Kidney (tissue), 14 donors: ENCODE measurements around the gene MOB3C. TPM values are rescaled to one million over a fixed set of nuclear protein-coding genes. Genes with fewer than 3 reads are reported as not detected.

Source experiments
- DNase-seq, 5 donors: peaks; one replicate each; pipeline ENCODE4 v3.0.0-alpha.2; 2013 to 2020
- FAIRE-seq: peaks from 2 replicates; lab custom pipeline; 2012; peaks lifted over from hg19 to GRCh38; lab: Jason Lieb, UNC
- H3K27ac ChIP-seq, 2 donors: one replicate each; pipeline ENCODE4 v1.7.0; 2013; ENCODE audit warnings: low read depth in 2 of 2, low read length in 2 of 2, inconsistent platforms in 1 of 2
- H3K27me3 ChIP-seq: one replicate; pipeline ENCODE4 v1.7.1; 2013; ENCODE audit warnings: low read length, inconsistent platforms; ENCODE audit not compliant: control insufficient read depth, insufficient read depth
- H3K36me3 ChIP-seq, 3 donors: one replicate each; pipeline versions ENCODE4 v1.7.0 to v1.7.1; 2013; ENCODE audit warnings: low read length in 3 of 3, control low read depth in 1 of 3, inconsistent platforms in 1 of 3; ENCODE audit not compliant: insufficient read depth in 3 of 3, control insufficient read depth in 2 of 3
- H3K4me1 ChIP-seq, 3 donors: one replicate each; pipeline versions ENCODE4 v1.7.0 to v1.7.1; 2013; ENCODE audit warnings: low read length in 3 of 3, inconsistent platforms in 1 of 3, low read depth in 1 of 3; ENCODE audit not compliant: control insufficient read depth in 2 of 3, insufficient read depth in 2 of 3
- H3K4me3 ChIP-seq, 3 donors: one replicate each; pipeline versions ENCODE4 v1.7.0 to v1.8.1; 2013; ENCODE audit warnings: low read length in 3 of 3, control low read depth in 1 of 3, inconsistent platforms in 1 of 3
- H3K9ac ChIP-seq, 3 donors: one replicate each; pipeline versions ENCODE4 v1.7.0 to v1.7.1; 2013; ENCODE audit warnings: low read length in 3 of 3, control low read depth in 1 of 3, inconsistent platforms in 1 of 3
- H3K9me3 ChIP-seq, 3 donors: one replicate each; pipeline versions ENCODE4 v1.7.0 to v1.7.1; 2013; ENCODE audit warnings: low read length in 3 of 3, control low read depth in 1 of 3, inconsistent platforms in 1 of 3; ENCODE audit not compliant: control insufficient read depth in 2 of 3, insufficient read depth in 1 of 3
- CTCF ChIP-seq: IDR thresholded peaks from 3 replicates; pipeline ENCODE4 v1.5.1; 2012; ENCODE audit warnings: mild to moderate bottlenecking, moderate library complexity, borderline replicate concordance; ENCODE audit not compliant: insufficient read depth; ENCODE audit errors: extremely low read depth
- intact Hi-C: fragments of 100-400 bp; cut with DNase I; formaldehyde crosslinking; loops from one replicate; pipeline ENCODE4 v1.11.1; 2022
- polyA plus RNA-seq: library from polyadenylated mRNA; stranded (reverse); fragments of 350-450 nt; fragmentation: Illumina TruSeq; extraction: RNeasy Lipid Tissue Mini Kit (QIAGEN cat#74804); gene quantifications from one replicate; pipeline ENCODE4 v1.2.3, GENCODE V29; 2014; ENCODE audit warnings: low read depth, low replicate concordance; ENCODE audit not compliant: insufficient read depth
- total RNA-seq: library from RNA; stranded (reverse); fragmentation: NEBNext Ultra II Directional; extraction: Animal tissue kit (Norgen Biotek cat#: 25700); gene quantifications from one replicate; pipeline ENCODE4 v1.2.1, GENCODE V29; 2021
- donor health status: control.
- donor health status: control.
- donor health status: control.
- donor health status: control.
- donor health status: control.
- donor health status: DM: yes; HTN: yes; CAD: no.
- donor health status: Normal renal cell carcinoma (clear cell type).

MOB3C gene
- total and polyA plus RNA-seq, 2 donors from 2014 or later = 12.4 to 14.9 TPM

- peaks cover 0 to 3% (median 0%) of the 10 kb centered on the region in 3 donors for H3K4me1 ChIP-seq
- H3K9me3 ChIP-seq = no peaks in the 10 kb centered on the region
- FAIRE-seq = no peak
- no peaks in the 10 kb centered on the region for H3K27me3 ChIP-seq
- intact Hi-C loops = no loop called here
- DNase-seq = peak in 2 of 5 donors; percentile 25
- H3K36me3 ChIP-seq = peaks cover 6 to 31% (median 14%) of the 10 kb centered on the region in 3 donors
- no peak for TF ChIP-seq CTCF
- no peak overlapping the region for H3K27ac ChIP-seq
- H3K4me3 ChIP-seq = no peak overlapping the region
- no peak overlapping the region for H3K9ac ChIP-seq
These were observed 22.3 kb upstream of the MOB3C start for GRCh38 chr1:46638921-46639320.

GRCh38 chr1:46637444-46638083 lies 21.0 kb upstream of the MOB3C start:
- H3K36me3 ChIP-seq = peaks cover 6 to 43% (median 14%) of the 10 kb centered on the region in 3 donors
- no peaks in the 10 kb centered on the region for H3K27me3 ChIP-seq
- H3K4me1 ChIP-seq = no peaks in the 10 kb centered on the region
- no peaks in the 10 kb centered on the region for H3K9me3 ChIP-seq
- DNase-seq = no peak
- intact Hi-C loops = no loop called here
- H3K9ac ChIP-seq = no peak overlapping the region
- no peak for TF ChIP-seq CTCF
- H3K4me3 ChIP-seq = no peak overlapping the region
- FAIRE-seq = no peak
- H3K27ac ChIP-seq = no peak overlapping the region

- intact Hi-C loops = no loop called here
- Histone ChIP-seq H3K9ac (no peak overlapping the region), H3K4me3 (no peak overlapping the region), H3K9me3 (no peaks in the 10 kb centered on the region), H3K27ac (no peak overlapping the region), H3K36me3 (peaks cover 6 to 59% (median 16%) of the 10 kb centered on the region in 3 donors), H3K4me1 (no peaks in the 10 kb centered on the region), H3K27me3 (no peaks in the 10 kb centered on the region)
- TF ChIP-seq CTCF = no peak
- FAIRE-seq (no peak), DNase-seq (no peak)
These were observed 18.6 kb upstream of the MOB3C start for GRCh38 chr1:46635205-46635604.
